Caco-2 (cell line): Measurements from ENCODE around the gene C11orf91. TPM values are rescaled to one million over a fixed set of nuclear protein-coding genes. Genes with fewer than 3 reads are reported as not detected.
"Not testable (repeated sequence)": the region's sequence is repeated elsewhere in the genome, so short reads cannot be mapped to it uniquely, and the experiment has no call there.

Experiments
- BruUV-seq: library from RNA; stranded (reverse); fragments of 400-500 nt; replicated peaks from 2 replicates; lab custom pipeline; 2021; lab: Mats Ljungman, UMichigan
- CTCF ChIA-PET: fragments of 300-600 bp; sonication (Branson Sonifier 250); formaldehyde crosslinking; loops from one replicate; lab custom pipeline; 2022; ENCODE audit warnings: antibody characterized with exemption; lab: Charles Lee
- POLR2A ChIA-PET: fragments of 300-600 bp; sonication (Branson Sonifier 250); formaldehyde crosslinking; loops from one replicate; lab custom pipeline; 2022; ENCODE audit warnings: antibody characterized with exemption; lab: Charles Lee
- DNase-seq, 2 experiments: peaks; one replicate each; pipeline versions ENCODE4 v3.0.0 to v3.0.0-alpha.2; 2020 to 2022
- H3K27me3 ChIP-seq: replicated peaks from 2 replicates; pipeline ENCODE4 v1.6.0; 2011; ENCODE audit warnings: low read length; ENCODE audit not compliant: control insufficient read depth, insufficient read depth
- H3K36me3 ChIP-seq: 2 replicates; pipeline ENCODE4 v1.5.1; 2011; ENCODE audit warnings: low read length; ENCODE audit not compliant: control insufficient read depth, insufficient read depth
- H3K4me1 ChIP-seq: fragments of 250-450 bp; sonication (Bioruptor Pico); 2 replicates; pipeline ENCODE4 v1.5.1; 2020; ENCODE audit warnings: mild to moderate bottlenecking
- H3K4me3 ChIP-seq: 2 replicates; pipeline ENCODE4 v1.5.1; 2011; ENCODE audit warnings: low read depth, mild to moderate bottlenecking, control low read depth, low read length
- H3K9me3 ChIP-seq: fragments of 250-450 bp; sonication (Bioruptor Pico); 2 replicates; pipeline ENCODE4 v1.5.1; 2020; ENCODE audit warnings: mild to moderate bottlenecking, moderate library complexity
- H3K27ac Mint-ChIP-seq: one replicate; pipeline ENCODE4 v1.8.0; 2022; ENCODE audit warnings: mixed read lengths; ENCODE audit not compliant: unreplicated experiment
- H3K27me3 Mint-ChIP-seq: one replicate; pipeline ENCODE4 v1.8.0; 2022; ENCODE audit warnings: mixed read lengths; ENCODE audit not compliant: insufficient read depth, unreplicated experiment
- H3K36me3 Mint-ChIP-seq: one replicate; pipeline ENCODE4 v1.8.0; 2022; ENCODE audit warnings: mild to moderate bottlenecking, mixed read lengths; ENCODE audit not compliant: insufficient read depth, unreplicated experiment
- H3K4me1 Mint-ChIP-seq: one replicate; pipeline ENCODE4 v1.8.0; 2022; ENCODE audit warnings: low read depth, mixed read lengths; ENCODE audit not compliant: unreplicated experiment
- H3K4me3 Mint-ChIP-seq: one replicate; pipeline ENCODE4 v1.8.0; 2022; ENCODE audit warnings: mild to moderate bottlenecking, moderate library complexity, mixed read lengths; ENCODE audit not compliant: unreplicated experiment
- H3K9me3 Mint-ChIP-seq: one replicate; pipeline ENCODE4 v1.8.0; 2022; ENCODE audit warnings: mixed read lengths; ENCODE audit not compliant: unreplicated experiment
- CTCF ChIP-seq, 2 experiments: fragments of 200-600 bp in 1 of 2; IDR thresholded peaks; 1 replicate in 1 of 2; 2 replicates in 1 of 2; pipeline versions ENCODE4 v1.5.1 to v1.8.0; 2011 to 2022; ENCODE audit warnings: antibody characterized with exemption in 1 of 2, control low read depth in 1 of 2, inconsistent platforms in 1 of 2, low read depth in 1 of 2, low read length in 1 of 2, mild to moderate bottlenecking in 1 of 2, moderate library complexity in 1 of 2; ENCODE audit not compliant: insufficient read depth in 1 of 2, severe bottlenecking in 1 of 2, unreplicated experiment in 1 of 2
- intact Hi-C: fragments of 100-400 bp; cut with micrococcal nuclease; formaldehyde crosslinking; loops from one replicate; pipeline ENCODE4 v1.10.0; 2022; ENCODE audit not compliant: unreplicated experiment
- total RNA-seq: library from RNA; stranded (reverse); gene quantifications from 2 replicates; pipeline ENCODE4 v1.2.3, GENCODE V29; 2022

The C11orf91 gene
- total RNA-seq, 1 experiment from 2014 or later: not detected

GRCh38 chr11:33730716-33731115 is 30.1 kb upstream of the C11orf91 start:
- H3K36me3 ChIP-seq: 0 out of 2 replicates have a peak, but pooled peaks cover 1% of the 10 kb centered on the region
- BruUV-seq: no TSS peak
- peaks cover 14% of the 10 kb centered on the region; the same call in 1 of the 2 replicates for H3K4me1 ChIP-seq
- Mint-ChIP-seq H3K9me3 (no peaks in the 10 kb centered on the region), H3K36me3 (no peaks in the 10 kb centered on the region), H3K4me1 (peaks cover 13% of the 10 kb centered on the region), H3K4me3 (no peak overlapping the region), H3K27ac (no peak overlapping the region), H3K27me3 (no peaks in the 10 kb centered on the region)
- no peak for DNase-seq
- no peak for TF ChIP-seq CTCF (IDR thresholded peaks at IDR 0.05; ENCODE audit: insufficient read depth in 1 of 2, low read depth in 1 of 2, low read length in 1 of 2, severe bottlenecking in 1 of 2, unreplicated experiment in 1 of 2)
- no peaks in the 10 kb centered on the region; the same call in 1 of the 2 replicates for H3K9me3 ChIP-seq
- ChIA-PET POLR2A (no interaction called here), CTCF (no interaction called here)
- H3K27me3 ChIP-seq: no peaks in the 10 kb centered on the region
- no peak overlapping the region for H3K4me3 ChIP-seq
- intact Hi-C loops: no loop called here

GRCh38 chr11:33729072-33729664 is 28.5 kb upstream of the C11orf91 start:
- POLR2A ChIA-PET, H3K4me3 Mint-ChIP-seq, intact Hi-C loops, H3K4me3 ChIP-seq, H3K36me3 Mint-ChIP-seq, BruUV-seq, H3K9me3 Mint-ChIP-seq, H3K27me3 ChIP-seq, H3K36me3 ChIP-seq, H3K27me3 Mint-ChIP-seq, DNase-seq, H3K27ac Mint-ChIP-seq, CTCF ChIA-PET, H3K9me3 ChIP-seq: not testable (repeated sequence)
- H3K4me1 Mint-ChIP-seq: peaks cover 24% of the 10 kb centered on the region
- H3K4me1 ChIP-seq: peaks cover 17% of the 10 kb centered on the region

- H3K27me3 ChIP-seq, intact Hi-C loops, BruUV-seq, H3K36me3 Mint-ChIP-seq, POLR2A ChIA-PET, H3K9me3 ChIP-seq, H3K4me3 Mint-ChIP-seq, H3K36me3 ChIP-seq, H3K27ac Mint-ChIP-seq, H3K9me3 Mint-ChIP-seq, H3K4me3 ChIP-seq, DNase-seq, CTCF ChIA-PET, H3K27me3 Mint-ChIP-seq: not testable (repeated sequence)
- peaks cover 28% of the 10 kb centered on the region for H3K4me1 ChIP-seq
- peaks cover 32% of the 10 kb centered on the region for H3K4me1 Mint-ChIP-seq
Observed at GRCh38 chr11:33727539-33727938, 26.9 kb upstream of the C11orf91 start.

GRCh38 chr11:33725496-33725895 is 24.9 kb upstream of the C11orf91 start:
- H3K4me1 ChIP-seq: peaks cover 28% of the 10 kb centered on the region
- no peaks in the 10 kb centered on the region; the same call in 1 of the 2 replicates for H3K36me3 ChIP-seq
- Mint-ChIP-seq H3K27ac (no peak overlapping the region), H3K27me3 (no peaks in the 10 kb centered on the region), H3K36me3 (peaks cover 10% of the 10 kb centered on the region), H3K9me3 (no peaks in the 10 kb centered on the region), H3K4me1 (peaks cover 25% of the 10 kb centered on the region), H3K4me3 (no peak overlapping the region)
- H3K4me3 ChIP-seq: no peak overlapping the region
- no TSS peak for BruUV-seq
- no peaks in the 10 kb centered on the region for H3K27me3 ChIP-seq
- H3K9me3 ChIP-seq: no peaks in the 10 kb centered on the region; the same call in 1 of the 2 replicates
- ChIA-PET CTCF (no interaction called here), POLR2A (no interaction called here)
- no peak for TF ChIP-seq CTCF (IDR thresholded peaks at IDR 0.05; ENCODE audit: insufficient read depth in 1 of 2, low read depth in 1 of 2, low read length in 1 of 2, severe bottlenecking in 1 of 2, unreplicated experiment in 1 of 2)
- intact Hi-C loops: no loop called here
- no peak for DNase-seq
